Sciatic nerve (tissue), 2 donors: ENCODE measurements around the gene RELCH. TPM values are rescaled to one million over a fixed set of nuclear protein-coding genes. Genes with fewer than 3 reads are reported as not detected.

Source experiments
- ATAC-seq: fragments of 200-7000 bp; cut with Tn5 transposase; one replicate; pipeline ENCODE4 v1.9.1; 2020; ENCODE audit warnings: mild to moderate bottlenecking, moderate library complexity
- DNase-seq: peaks from one replicate; pipeline ENCODE4 v3.0.0-alpha.2; 2020; ENCODE audit warnings: low spot score
- intact Hi-C: fragments of 100-400 bp; cut with DNase I; formaldehyde crosslinking; loops from one replicate; pipeline ENCODE4 v1.14.2; 2022
- total RNA-seq: library from RNA; stranded (reverse); fragmentation: NEBNext Ultra II Directional; extraction: Animal tissue kit (Norgen Biotek cat#: 25700); gene quantifications from one replicate; pipeline ENCODE4 v1.2.1, GENCODE V29; 2021
- donor health status: DM: no; HTN: no; CAD: no.
- donor health status: DM: no; HTN: no; CAD: no.

RELCH gene
- total RNA-seq, 1 donor from 2014 or later: 39.9 TPM

GRCh38 chr18:62294073-62294472 is 107.0 kb downstream of the RELCH start:
- intact Hi-C loops: no loop called here
- ATAC-seq (no peak), DNase-seq (no peak)

- DNase-seq (no peak), ATAC-seq (no peak)
- intact Hi-C loops: no loop called here
Observed at GRCh38 chr18:62300359-62300963, 113.4 kb downstream of the RELCH start.

- ATAC-seq (no peak), DNase-seq (no peak)
- intact Hi-C loops: no loop called here
Observed at GRCh38 chr18:62301322-62301721, 114.3 kb downstream of the RELCH start.

DNA sequence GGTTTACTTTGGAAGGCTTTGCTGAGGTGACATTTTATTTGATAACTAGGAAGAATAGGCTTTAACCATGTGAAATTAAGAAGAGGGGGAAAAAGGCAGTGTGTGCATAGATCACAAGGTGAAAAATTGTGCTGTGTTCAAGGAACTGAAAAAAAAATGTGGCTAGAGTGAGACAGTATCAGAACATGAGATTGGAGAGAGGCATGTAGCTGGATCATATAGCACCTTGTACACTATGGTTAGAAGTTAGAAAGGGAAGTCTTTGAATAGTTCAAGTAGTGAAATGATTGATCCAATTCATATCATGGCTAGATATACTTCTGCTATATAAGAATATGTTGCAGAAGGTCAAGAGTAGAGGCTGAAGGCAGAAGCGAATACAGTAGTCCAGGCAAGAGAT is 125.8 kb downstream of the RELCH start:
- no peak for DNase-seq
- no peak for ATAC-seq
- intact Hi-C loops: no loop called here

- ATAC-seq: no peak
- DNase-seq: no peak
- intact Hi-C loops: no loop called here
Observed at GRCh38 chr18:62318228-62319180, 131.4 kb downstream of the RELCH start.

DNA sequence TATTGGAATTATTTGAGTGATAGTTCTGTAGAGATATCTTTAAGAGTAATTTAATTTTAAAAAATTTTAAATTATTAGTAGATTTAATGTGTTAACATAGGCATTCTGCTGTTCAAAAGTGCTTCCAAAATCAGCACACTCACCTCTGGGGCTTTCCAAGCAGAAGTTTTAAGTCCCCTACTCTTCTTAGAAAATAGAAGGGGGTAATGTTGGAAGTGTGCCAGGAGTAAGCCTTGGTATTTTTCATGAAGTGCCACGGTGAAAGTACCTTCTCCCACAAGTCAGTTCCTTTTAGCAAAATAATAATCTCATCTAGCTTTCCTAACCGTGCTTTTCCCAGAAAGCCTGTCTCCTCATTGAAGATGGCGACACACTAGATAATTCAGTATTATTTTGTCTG is 134.1 kb downstream of the RELCH start:
- DNase-seq: no peak
- ATAC-seq: no peak
- intact Hi-C loops: no loop called here

DNA sequence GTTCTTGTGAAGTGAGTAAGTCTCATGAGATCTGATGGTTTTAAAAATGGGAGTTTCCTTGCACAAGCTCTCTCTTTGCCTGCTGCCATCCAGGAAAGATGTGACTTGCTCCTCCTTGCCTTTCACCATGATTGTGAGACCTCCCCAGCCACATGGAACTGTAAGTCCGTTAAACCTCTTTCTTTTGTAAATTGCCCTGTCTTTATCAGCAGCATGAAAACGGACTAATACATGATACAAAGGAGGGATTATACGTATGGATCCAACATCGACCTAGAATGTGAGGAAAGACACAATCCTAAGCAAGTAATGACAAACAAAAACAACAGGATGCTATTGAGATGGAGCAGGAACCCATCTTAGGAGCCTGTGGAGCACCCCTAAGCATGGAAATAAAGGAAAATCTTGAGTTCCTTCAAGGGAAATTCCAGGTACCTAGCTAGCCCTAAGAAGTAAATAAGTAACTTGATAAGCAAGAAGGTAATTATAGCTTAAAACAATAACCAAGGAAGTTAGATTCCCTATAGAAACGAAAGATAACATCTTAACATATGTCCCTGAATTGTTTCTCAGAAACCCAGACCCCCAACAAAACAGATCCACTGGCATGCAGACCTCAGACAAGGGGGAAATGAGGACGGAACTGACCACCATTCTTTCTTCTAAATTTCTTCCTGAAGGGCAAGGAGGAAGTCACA is 136.6 kb downstream of the RELCH start:
- no peak for DNase-seq
- intact Hi-C loops: no loop called here
- no peak for ATAC-seq

GRCh38 chr18:62324181-62324828 is 137.2 kb downstream of the RELCH start:
- ATAC-seq (no peak), DNase-seq (no peak)
- intact Hi-C loops: no loop called here

DNA sequence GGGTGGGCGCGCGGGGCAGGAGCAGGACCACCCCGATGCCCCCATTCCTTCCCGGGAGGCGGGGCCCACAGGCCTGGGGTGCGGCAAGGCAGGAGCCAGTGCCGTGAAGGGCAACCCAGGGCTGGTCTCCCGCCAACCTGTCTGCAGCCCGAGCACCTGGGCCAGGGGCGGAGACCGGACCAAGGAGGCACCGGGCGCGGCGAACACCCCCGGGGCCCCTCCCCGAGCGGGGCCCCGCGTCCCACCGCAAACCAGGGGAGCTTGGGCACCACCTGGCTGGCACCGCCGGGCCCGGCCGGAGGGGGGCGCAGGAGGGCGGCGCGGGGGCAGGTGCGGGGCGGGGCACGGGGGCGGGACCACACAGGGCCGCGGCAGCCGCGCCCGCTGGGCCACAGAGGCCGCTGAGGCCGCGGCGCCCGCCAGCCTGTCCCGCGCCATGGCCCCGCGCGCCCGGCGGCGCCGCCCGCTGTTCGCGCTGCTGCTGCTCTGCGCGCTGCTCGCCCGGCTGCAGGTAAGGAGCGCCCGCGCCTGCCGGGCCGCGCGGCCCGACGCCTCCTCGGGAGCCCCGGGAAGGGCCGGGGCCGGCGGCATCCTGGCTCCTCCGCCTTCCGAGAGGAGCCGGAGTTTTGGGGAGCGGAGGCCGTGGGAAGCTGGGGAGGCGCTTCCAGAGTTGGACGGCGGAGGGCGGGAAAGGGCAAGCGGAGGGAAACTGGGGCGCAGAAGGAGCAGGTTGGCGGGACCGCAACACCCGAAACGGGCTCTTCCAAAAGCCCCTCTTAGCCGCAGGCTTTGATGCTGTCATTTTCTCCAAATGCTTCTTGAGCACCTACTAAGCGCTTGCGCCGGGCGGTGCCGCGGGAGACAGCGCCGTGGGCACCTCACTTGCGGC is 138.1 kb downstream of the RELCH start, which contains the start of gene TNFRSF11A:
Gene TNFRSF11A, plus strand, starts transcription at position 394 of the 889 bp plus-strand sequence. Its CDS starts 43 bp downstream, at position 437.
- intact Hi-C loops: no loop called here
- ATAC-seq: peak; percentile 48
- no peak for DNase-seq

GRCh38 chr18:62325806-62326645 is 139.0 kb downstream of the RELCH start:
- intact Hi-C loops: no loop called here
- DNase-seq (no peak), ATAC-seq (peak; percentile 35)

- DNase-seq (no peak), ATAC-seq (no peak)
- intact Hi-C loops: no loop called here
Observed at GRCh38 chr18:62326646-62327348, 139.7 kb downstream of the RELCH start.

DNA sequence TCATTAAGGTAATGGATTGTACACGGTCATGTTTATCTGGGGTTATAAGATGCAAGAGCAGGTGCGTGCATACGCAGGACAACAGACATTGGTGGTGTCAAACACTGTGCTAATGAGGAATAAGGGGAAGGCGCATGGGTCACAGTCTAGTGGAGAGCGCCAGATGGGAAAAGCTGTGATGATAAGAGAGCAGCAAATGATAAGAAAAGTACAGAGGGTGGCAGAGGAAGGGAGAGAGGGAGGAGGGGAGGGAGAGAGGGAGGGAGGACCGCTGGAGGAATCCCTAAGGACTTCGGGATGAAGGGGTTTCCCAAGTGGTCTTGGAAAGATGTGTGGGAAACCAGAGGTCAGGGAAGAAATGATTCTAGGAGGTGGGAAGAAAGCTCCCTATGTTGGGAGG is 140.9 kb downstream of the RELCH start:
- DNase-seq (no peak), ATAC-seq (no peak)
- intact Hi-C loops: no loop called here

GRCh38 chr18:62328586-62329525 is 141.8 kb downstream of the RELCH start:
- DNase-seq: no peak
- no peak for ATAC-seq
- intact Hi-C loops: no loop called here

GRCh38 chr18:62329691-62330454 is 142.8 kb downstream of the RELCH start:
- no peak for ATAC-seq

GRCh38 chr18:62330650-62331049 is 143.6 kb downstream of the RELCH start:
- ATAC-seq (no peak), DNase-seq (no peak)
- intact Hi-C loops: no loop called here

More at GRCh38 chr18:62329691-62330454, 142.8 kb downstream of the RELCH start:
- no peak for DNase-seq
- intact Hi-C loops: no loop called here
